Upper lobe of right lung (tissue), 1 donor: Measurements from ENCODE around the gene PALM2AKAP2. TPM values are rescaled to one million over a fixed set of nuclear protein-coding genes. Genes with fewer than 3 reads are reported as not detected.

Experiments used
- ATAC-seq: fragments of 200-7000 bp; cut with Tn5 transposase; one replicate; pipeline ENCODE4 v1.9.1; 2020; ENCODE audit warnings: mild to moderate bottlenecking, moderate library complexity
- DNase-seq: peaks from one replicate; pipeline ENCODE4 v3.0.0-alpha.2; 2020
- H3K27ac ChIP-seq: fragments of 200-600 bp; one replicate; pipeline ENCODE4 v1.8.0; 2022
- H3K27me3 ChIP-seq: fragments of 200-600 bp; one replicate; pipeline ENCODE4 v1.8.0; 2022; ENCODE audit warnings: mild to moderate bottlenecking
- H3K36me3 ChIP-seq: fragments of 200-600 bp; one replicate; pipeline ENCODE4 v1.8.0; 2022
- H3K4me1 ChIP-seq: fragments of 200-600 bp; one replicate; pipeline ENCODE4 v1.8.0; 2022
- H3K4me3 ChIP-seq: fragments of 200-600 bp; one replicate; pipeline ENCODE4 v1.8.0; 2022; ENCODE audit warnings: mild to moderate bottlenecking
- H3K9me3 ChIP-seq: fragments of 200-600 bp; one replicate; pipeline ENCODE4 v1.8.0; 2022
- CTCF ChIP-seq: fragments of 200-600 bp; IDR thresholded peaks from one replicate; pipeline ENCODE4 v1.8.0; 2022; ENCODE audit warnings: antibody characterized with exemption
- intact Hi-C: fragments of 100-400 bp; cut with DNase I; formaldehyde crosslinking; loops from one replicate; pipeline ENCODE4 v1.11.0; 2022
- total RNA-seq: library from RNA; stranded (reverse); fragmentation: NEBNext Ultra II Directional; extraction: Animal tissue kit (Norgen Biotek cat#: 25700); gene quantifications from one replicate; pipeline ENCODE4 v1.2.1, GENCODE V29; 2021
- donor health status: DM: no; HTN: yes; CAD: no; lungs with severe emphysema.

PALM2AKAP2 gene
- total RNA-seq, 1 donor from 2014 or later: 52.4 TPM

DNA sequence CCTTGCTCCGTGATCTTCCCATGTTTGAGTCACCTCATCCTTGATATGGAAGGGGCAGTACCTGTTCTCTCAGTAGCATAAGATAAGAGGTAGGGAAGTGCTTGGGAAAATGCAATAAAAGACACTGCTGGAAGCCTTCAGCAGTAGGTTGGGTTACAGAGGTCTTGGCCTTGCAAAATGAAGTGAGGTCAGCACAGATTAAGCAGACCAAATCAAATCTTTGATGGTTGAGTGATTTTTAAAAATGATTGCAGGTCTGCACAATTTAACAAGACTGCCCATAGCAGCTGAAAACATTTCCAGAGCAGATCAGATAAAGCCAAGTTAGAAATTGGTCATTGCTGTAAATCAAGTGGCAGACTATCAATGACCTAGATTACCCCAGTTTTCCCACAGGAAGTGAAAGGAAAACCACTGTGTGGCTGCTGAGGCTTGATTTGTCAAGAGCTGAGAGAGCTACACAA, 32.9 kb downstream of the PALM2AKAP2 start:
- Histone ChIP-seq H3K36me3 (no peaks in the 10 kb centered on the region), H3K27ac (no peak overlapping the region), H3K4me1 (no peaks in the 10 kb centered on the region), H3K9me3 (no peaks in the 10 kb centered on the region), H3K27me3 (no peaks in the 10 kb centered on the region), H3K4me3 (no peak overlapping the region)
- TF ChIP-seq CTCF: no peak
- ATAC-seq (no peak), DNase-seq (no peak)
- intact Hi-C loops: loop anchor here (10.0 kb wide), 1 partner anchor 238 kb away; no protein-coding TSS in a partner anchor

DNA sequence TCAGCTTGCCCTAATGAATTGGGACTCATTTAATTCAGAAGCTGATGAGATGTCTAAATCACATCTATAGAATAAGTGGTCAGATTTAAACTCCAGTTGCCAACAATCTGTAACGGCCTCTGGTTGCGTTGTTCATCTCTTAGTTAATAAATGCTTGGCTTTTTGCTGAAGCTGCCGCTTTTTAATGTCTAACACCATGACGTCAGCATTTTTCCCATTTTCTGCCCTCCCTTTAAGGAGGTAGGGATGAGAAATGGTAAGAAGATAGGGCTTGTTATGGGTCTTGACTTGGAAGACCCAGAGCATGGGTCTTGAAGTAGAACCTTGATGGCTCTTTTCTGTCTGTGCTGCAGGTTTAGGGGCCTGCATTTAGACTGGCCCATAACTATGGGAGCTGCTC, 33.3 kb downstream of the PALM2AKAP2 start:
- intact Hi-C loops: loop anchor here (10.0 kb wide), 1 partner anchor 239 kb away; no protein-coding TSS in a partner anchor
- no peak overlapping the region for H3K27ac ChIP-seq
- H3K4me1 ChIP-seq: no peaks in the 10 kb centered on the region
- H3K27me3 ChIP-seq: no peaks in the 10 kb centered on the region
- TF ChIP-seq CTCF: no peak
- ATAC-seq: no peak
- DNase-seq: no peak
- no peak overlapping the region for H3K4me3 ChIP-seq
- no peaks in the 10 kb centered on the region for H3K9me3 ChIP-seq
- H3K36me3 ChIP-seq: no peaks in the 10 kb centered on the region

DNA sequence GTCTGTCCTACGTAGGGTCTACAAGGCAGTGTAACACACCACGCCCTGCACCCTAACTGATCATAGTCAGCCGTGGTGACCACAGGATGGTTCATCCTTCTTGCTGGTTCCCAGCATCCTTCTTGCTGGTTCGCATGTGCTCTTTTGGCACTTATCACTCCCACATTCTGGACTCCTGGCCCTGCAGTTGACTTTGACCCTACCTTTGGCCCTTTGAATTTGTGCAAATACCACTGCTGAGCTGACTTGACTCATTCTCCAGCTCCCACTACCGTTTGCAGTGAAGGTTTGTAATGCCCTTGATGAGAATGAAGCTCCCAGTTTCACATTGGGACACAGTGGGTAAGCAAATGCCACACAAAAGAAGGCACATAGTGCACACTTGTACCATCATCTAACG, 33.8 kb downstream of the PALM2AKAP2 start:
- Histone ChIP-seq H3K36me3 (no peaks in the 10 kb centered on the region), H3K9me3 (no peaks in the 10 kb centered on the region), H3K4me1 (no peaks in the 10 kb centered on the region), H3K27ac (no peak overlapping the region), H3K27me3 (no peaks in the 10 kb centered on the region), H3K4me3 (no peak overlapping the region)
- no peak for TF ChIP-seq CTCF
- DNase-seq: no peak
- intact Hi-C loops: loop anchor here (10.0 kb wide), 1 partner anchor 239 kb away; no protein-coding TSS in a partner anchor
- ATAC-seq: no peak

DNA sequence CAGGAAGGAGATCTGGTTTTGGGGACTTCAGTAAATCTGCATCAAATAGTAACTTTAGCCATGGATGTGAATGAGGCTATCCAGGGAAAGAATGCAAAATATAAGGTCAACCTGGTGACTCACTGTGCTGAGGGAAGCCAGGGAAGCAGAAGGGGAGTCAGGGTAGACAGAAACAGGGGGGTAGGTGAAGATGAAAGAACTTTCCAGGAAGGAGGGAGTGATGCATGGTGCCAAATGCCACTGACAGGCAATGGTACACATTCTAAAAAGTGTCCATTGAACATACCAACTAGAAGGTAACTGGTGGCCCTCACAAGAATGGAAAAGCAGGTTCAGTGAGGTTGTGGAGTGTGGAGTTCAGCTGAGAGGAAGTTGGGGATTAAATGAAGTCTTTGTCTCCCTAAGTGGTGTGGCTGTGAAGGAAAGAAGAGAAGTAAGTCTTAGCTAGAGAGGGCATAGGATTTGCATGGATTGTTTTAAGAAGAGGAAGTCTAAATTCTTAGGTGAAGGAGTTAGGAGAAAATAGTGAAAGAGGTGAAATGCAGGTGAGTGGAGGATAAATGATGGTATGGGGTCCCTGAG, 35.5 kb downstream of the PALM2AKAP2 start:
- intact Hi-C loops: loop anchor here (10.0 kb wide), 1 partner anchor 241 kb away; no protein-coding TSS in a partner anchor
- TF ChIP-seq CTCF: no peak

GRCh38 chr9:109816490-109816889, 36.5 kb downstream of the PALM2AKAP2 start:
- Histone ChIP-seq H3K36me3 (no peaks in the 10 kb centered on the region), H3K27ac (no peak overlapping the region), H3K9me3 (no peaks in the 10 kb centered on the region), H3K4me3 (no peak overlapping the region), H3K4me1 (no peaks in the 10 kb centered on the region), H3K27me3 (no peaks in the 10 kb centered on the region)
- DNase-seq (no peak), ATAC-seq (peak; percentile 30)
- no peak for TF ChIP-seq CTCF
- intact Hi-C loops: loop anchor here (10.0 kb wide), 1 partner anchor 242 kb away; no protein-coding TSS in a partner anchor

More for the DNA sequence above, 35.5 kb downstream of the PALM2AKAP2 start:
- no peak for ATAC-seq
- Histone ChIP-seq H3K4me1 (no peaks in the 10 kb centered on the region), H3K27ac (no peak overlapping the region), H3K27me3 (no peaks in the 10 kb centered on the region), H3K36me3 (no peaks in the 10 kb centered on the region), H3K4me3 (no peak overlapping the region), H3K9me3 (no peaks in the 10 kb centered on the region)
- no peak for DNase-seq
